ENCODE results near the gene EPHA3. TPM values are rescaled to one million over a fixed set of nuclear protein-coding genes. Genes with fewer than 3 reads are reported as not detected.
A peak's percentile ranks its signal among the peaks of the same experiment; 100 is the strongest.

EPHA3 gene
- 1 to 10 TPM; 3.8 to 5.4 (median 4.3) TPM for polyA plus RNA-seq (ENCODE audit: insufficient read length in 3 of 3)
- long read RNA-seq, donor 1, partial matches to known transcripts = 0 of 1 reads
- long read RNA-seq, donor 1, other reads (novel, unspliced or antisense) = 0 of 1 reads
- long read RNA-seq, donor 2 = 0 reads
- long read RNA-seq, donor 3 = 0 reads
- long read RNA-seq, donor 4, full-length matches to known transcripts = 1 of 1 reads
- long read RNA-seq, donor 4, partial matches to known transcripts = 0 of 1 reads
- long read RNA-seq, donor 4, other reads (novel, unspliced or antisense) = 0 of 1 reads
- long read RNA-seq, donor 5 = 0 reads
- long read RNA-seq, donor 6 = 0 reads
- long read RNA-seq, donor 7 = 0 reads
- long read RNA-seq, donor 8 = 0 reads
- long read RNA-seq, donor 9 = 0 reads
- long read RNA-seq, donor 10 = 0 reads
- long read RNA-seq, donor 11 = 0 reads
- long read RNA-seq, donor 12, full-length matches to known transcripts = 1 of 1 reads
- long read RNA-seq, donor 12, partial matches to known transcripts = 0 of 1 reads
- long read RNA-seq, donor 12, other reads (novel, unspliced or antisense) = 0 of 1 reads
- long read RNA-seq, donor 13 = 0 reads
- long read RNA-seq, donor 14 = 0 reads
- long read RNA-seq, donor 15, full-length matches to known transcripts = 2 of 2 reads
- long read RNA-seq, donor 15, partial matches to known transcripts = 0 of 2 reads
- long read RNA-seq, donor 15, other reads (novel, unspliced or antisense) = 0 of 2 reads
- long read RNA-seq, donor 16 = 0 reads

GRCh38 chr3:89107461-89108290 lies at the start of gene EPHA3:
Gene EPHA3, plus strand, starts transcription at chr3:89107621. Its CDS starts 128 bp downstream, at chr3:89107749.
- peak; percentile 77 for DNase-seq

GRCh38 chr3:89058371-89058770 lies 49.0 kb upstream of the EPHA3 start:
- no peak for DNase-seq

GRCh38 chr3:89059211-89059925 lies 48.1 kb upstream of the EPHA3 start:
- DNase-seq = no peak

- DNase-seq = no peak
These were observed 46.2 kb upstream of the EPHA3 start for GRCh38 chr3:89061259-89061658.

GRCh38 chr3:89067736-89068135 lies 39.7 kb upstream of the EPHA3 start:
- DNase-seq = no peak

GRCh38 chr3:89072642-89073041 lies 34.8 kb upstream of the EPHA3 start:
- DNase-seq = no peak

GRCh38 chr3:89079944-89080343 lies 27.5 kb upstream of the EPHA3 start:
- no peak for DNase-seq

GRCh38 chr3:89087851-89088250 lies 19.6 kb upstream of the EPHA3 start:
- no peak for DNase-seq

GRCh38 chr3:89098173-89098572 lies 9.2 kb upstream of the EPHA3 start:
- no peak for DNase-seq

- peak; percentile 39 for DNase-seq
These were observed 8.3 kb upstream of the EPHA3 start for GRCh38 chr3:89098964-89099585.

GRCh38 chr3:89101251-89101650 lies 6.2 kb upstream of the EPHA3 start:
- no peak for DNase-seq

- no peak for DNase-seq
These were observed 5.5 kb upstream of the EPHA3 start for GRCh38 chr3:89101921-89102320.

GRCh38 chr3:89104499-89104898 lies 2.9 kb upstream of the EPHA3 start:
- no peak for DNase-seq

GRCh38 chr3:89105503-89105902 lies 1.9 kb upstream of the EPHA3 start:
- DNase-seq = no peak

- no peak for DNase-seq
These were observed 800 bp downstream of the EPHA3 start for GRCh38 chr3:89108291-89108550.

- DNase-seq = no peak
These were observed 5.9 kb downstream of the EPHA3 start for GRCh38 chr3:89113344-89113743.

- peak; percentile 76 for DNase-seq
These were observed 6.7 kb downstream of the EPHA3 start for GRCh38 chr3:89113893-89114840.

GRCh38 chr3:89114841-89115223 lies 7.4 kb downstream of the EPHA3 start:
- DNase-seq = no peak

GRCh38 chr3:89116476-89116875 lies 9.1 kb downstream of the EPHA3 start:
- no peak for DNase-seq

- DNase-seq = no peak
These were observed 30.6 kb downstream of the EPHA3 start for GRCh38 chr3:89138048-89138447.
